ENCODE results near the gene TCERG1L. TPM values are rescaled to one million over a fixed set of nuclear protein-coding genes. Genes with fewer than 3 reads are reported as not detected.

Gene TCERG1L
- polyA plus RNA-seq, 1 donor from 2014 or later, result 0.53 TPM

DNA sequence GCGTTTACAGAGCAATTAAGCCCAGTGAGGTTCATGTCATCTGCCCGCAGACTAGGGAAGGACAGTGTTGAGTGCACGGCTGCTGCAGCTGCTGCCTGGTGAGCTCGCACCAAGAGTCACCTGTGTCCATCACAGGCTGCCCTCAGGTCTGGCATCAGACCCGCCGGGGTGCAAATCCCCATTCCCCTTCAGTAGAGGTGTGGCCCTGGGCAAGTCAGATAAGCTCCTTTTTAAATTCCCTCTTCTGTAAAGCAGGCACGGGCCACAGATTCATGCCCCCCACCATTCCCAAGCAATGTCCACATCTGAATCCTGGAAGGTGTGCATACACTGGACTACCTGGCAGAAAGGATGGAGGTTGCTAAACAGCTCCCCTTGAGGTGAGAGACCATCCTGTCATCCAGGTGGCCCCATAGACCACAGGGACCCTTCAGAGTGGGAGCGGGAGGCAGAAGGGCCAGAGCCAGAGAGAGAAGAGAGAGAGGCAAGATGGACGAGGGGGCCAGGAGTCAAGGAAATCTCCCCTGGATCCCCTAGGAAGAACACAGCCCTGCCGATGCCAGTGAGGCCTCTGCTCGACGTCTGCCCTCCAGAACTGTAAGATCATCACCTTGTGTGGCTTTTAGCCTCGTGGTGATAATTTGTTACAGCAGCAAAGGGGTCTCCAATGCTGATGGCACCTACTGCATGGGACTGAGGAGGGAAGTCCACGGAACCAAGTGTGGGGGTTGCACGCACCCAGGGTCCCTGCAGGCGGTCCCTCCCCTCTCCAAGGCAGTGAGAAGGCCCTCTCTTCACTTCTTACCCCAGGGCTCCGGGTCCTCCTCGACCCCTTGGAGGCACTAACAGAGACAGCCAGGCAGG lies 168.8 kb downstream of the TCERG1L start:
- TF ChIP-seq REST (IDR thresholded peaks at IDR 0.05; ENCODE audit: borderline replicate concordance) (no peak), MXI1 (conservative IDR thresholded peaks at IDR 0.05; ENCODE audit: poor library complexity, severe bottlenecking) (no peak), SMC3 (conservative IDR thresholded peaks at IDR 0.05; ENCODE audit: poor library complexity) (no peak), EP300 (conservative IDR thresholded peaks at IDR 0.05; ENCODE audit: poor library complexity, severe bottlenecking) (no peak), RAD21 (conservative IDR thresholded peaks at IDR 0.05) (no peak), TAF1 (IDR thresholded peaks at IDR 0.05; ENCODE audit: low read depth) (no peak), POLR2AphosphoS5 (IDR thresholded peaks at IDR 0.05) (no peak)
- TF ChIP-seq, protein P1, sequence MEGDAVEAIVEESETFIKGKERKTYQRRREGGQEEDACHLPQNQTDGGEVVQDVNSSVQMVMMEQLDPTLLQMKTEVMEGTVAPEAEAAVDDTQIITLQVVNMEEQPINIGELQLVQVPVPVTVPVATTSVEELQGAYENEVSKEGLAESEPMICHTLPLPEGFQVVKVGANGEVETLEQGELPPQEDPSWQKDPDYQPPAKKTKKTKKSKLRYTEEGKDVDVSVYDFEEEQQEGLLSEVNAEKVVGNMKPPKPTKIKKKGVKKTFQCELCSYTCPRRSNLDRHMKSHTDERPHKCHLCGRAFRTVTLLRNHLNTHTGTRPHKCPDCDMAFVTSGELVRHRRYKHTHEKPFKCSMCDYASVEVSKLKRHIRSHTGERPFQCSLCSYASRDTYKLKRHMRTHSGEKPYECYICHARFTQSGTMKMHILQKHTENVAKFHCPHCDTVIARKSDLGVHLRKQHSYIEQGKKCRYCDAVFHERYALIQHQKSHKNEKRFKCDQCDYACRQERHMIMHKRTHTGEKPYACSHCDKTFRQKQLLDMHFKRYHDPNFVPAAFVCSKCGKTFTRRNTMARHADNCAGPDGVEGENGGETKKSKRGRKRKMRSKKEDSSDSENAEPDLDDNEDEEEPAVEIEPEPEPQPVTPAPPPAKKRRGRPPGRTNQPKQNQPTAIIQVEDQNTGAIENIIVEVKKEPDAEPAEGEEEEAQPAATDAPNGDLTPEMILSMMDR (IDR thresholded peaks at IDR 0.05; ENCODE audit: poor library complexity, severe bottlenecking), result no peak
- Histone ChIP-seq H3K9me3 (ENCODE audit: low read length) (no peaks in the 10 kb centered on the region), H3K4me2 (ENCODE audit: low read length) (no peak overlapping the region)

GRCh38 chr10:131141645-131142516 lies 169.6 kb downstream of the TCERG1L start:
- Histone ChIP-seq H3K79me2 (replicated peaks; ENCODE audit: insufficient read depth, low read length) (no peaks in the 10 kb centered on the region), H3K9me2 (ENCODE audit: insufficient read depth, low read length) (no peaks in the 10 kb centered on the region), H4K20me1 (ENCODE audit: insufficient read depth) (no peaks in the 10 kb centered on the region), H3K27ac (ENCODE audit: low read length) (no peak overlapping the region), H2AFZ (ENCODE audit: low read depth, low read length) (no peak overlapping the region), H3K36me3 (ENCODE audit: insufficient read depth, low read length) (no peaks in the 10 kb centered on the region), H3K4me3 (ENCODE audit: low read length) (no peak overlapping the region), H3K9me3 (ENCODE audit: low read length) (no peaks in the 10 kb centered on the region), H3F3A (ENCODE audit: insufficient read depth, low read length, poor library complexity, severe bottlenecking) (no peaks in the 10 kb centered on the region), H3K9ac (ENCODE audit: low read length) (no peak overlapping the region), H3K4me2 (ENCODE audit: low read length) (no peak overlapping the region), H3K27me3 (ENCODE audit: insufficient read depth, low read depth, low read length) (no peaks in the 10 kb centered on the region)
- TF ChIP-seq TAF1 (IDR thresholded peaks at IDR 0.05; ENCODE audit: low read depth) (no peak), REST (IDR thresholded peaks at IDR 0.05; ENCODE audit: borderline replicate concordance) (no peak), EP300 (conservative IDR thresholded peaks at IDR 0.05; ENCODE audit: poor library complexity, severe bottlenecking) (no peak), SMC3 (conservative IDR thresholded peaks at IDR 0.05; ENCODE audit: poor library complexity) (no peak), POLR2AphosphoS5 (IDR thresholded peaks at IDR 0.05) (no peak), RAD21 (conservative IDR thresholded peaks at IDR 0.05) (no peak), EZH2 (IDR thresholded peaks at IDR 0.05; ENCODE audit: borderline replicate concordance, insufficient read depth, low read length, poor library complexity, severe bottlenecking) (no peak), MXI1 (conservative IDR thresholded peaks at IDR 0.05; ENCODE audit: poor library complexity, severe bottlenecking) (no peak)
- TF ChIP-seq, protein P1 (IDR thresholded peaks at IDR 0.05; ENCODE audit: poor library complexity, severe bottlenecking), result no peak

More for the DNA sequence above, 168.8 kb downstream of the TCERG1L start:
- H3K4me3 ChIP-seq (ENCODE audit: low read length), result no peak overlapping the region
- H3K9ac ChIP-seq (ENCODE audit: low read length), result no peak overlapping the region
- no peak overlapping the region for H3K27ac ChIP-seq (ENCODE audit: low read length)
- H4K20me1 ChIP-seq (ENCODE audit: insufficient read depth), result no peaks in the 10 kb centered on the region
- no peaks in the 10 kb centered on the region for H3K79me2 ChIP-seq (replicated peaks; ENCODE audit: insufficient read depth, low read length)
- H2AFZ ChIP-seq (ENCODE audit: low read depth, low read length), result no peak overlapping the region
- H3K27me3 ChIP-seq (ENCODE audit: insufficient read depth, low read depth, low read length), result no peaks in the 10 kb centered on the region
- H3K36me3 ChIP-seq (ENCODE audit: insufficient read depth, low read length), result no peaks in the 10 kb centered on the region
- no peaks in the 10 kb centered on the region for H3K9me2 ChIP-seq (ENCODE audit: insufficient read depth, low read length)
- no peaks in the 10 kb centered on the region for H3F3A ChIP-seq (ENCODE audit: insufficient read depth, low read length, poor library complexity, severe bottlenecking)
